Endodermal cell (in vitro differentiated cells): ENCODE measurements around the gene SH2D5. TPM values are rescaled to one million over a fixed set of nuclear protein-coding genes. Genes with fewer than 3 reads are reported as not detected.

Experiments used
- DNase-seq: peaks from one replicate; pipeline ENCODE4 v3.0.0-alpha.2; 2017
- H3K27ac ChIP-seq: 2 replicates; pipeline ENCODE4 v1.5.1; 2013; ENCODE audit warnings: mild to moderate bottlenecking, low read depth, low read length, moderate library complexity
- H3K27me3 ChIP-seq: 2 replicates; pipeline ENCODE4 v1.6.1; 2013; ENCODE audit warnings: mild to moderate bottlenecking, low read length, moderate library complexity; ENCODE audit not compliant: insufficient read depth, control insufficient read depth, poor library complexity, severe bottlenecking
- H3K36me3 ChIP-seq: 2 replicates; pipeline ENCODE4 v1.7.0; 2013; ENCODE audit warnings: mild to moderate bottlenecking, low read length, moderate library complexity; ENCODE audit not compliant: control insufficient read depth, insufficient read depth
- H3K4me1 ChIP-seq: one replicate; pipeline ENCODE4 v1.7.0; 2013; ENCODE audit warnings: low read length; ENCODE audit not compliant: control insufficient read depth, insufficient read depth
- H3K4me3 ChIP-seq: 2 replicates; pipeline ENCODE4 v1.5.1; 2013; ENCODE audit warnings: mild to moderate bottlenecking, low read length, moderate library complexity
- H3K9ac ChIP-seq: 2 replicates; pipeline ENCODE4 v1.6.1; 2013; ENCODE audit warnings: mild to moderate bottlenecking, low read length, moderate library complexity; ENCODE audit not compliant: poor library complexity, severe bottlenecking; ENCODE audit errors: extremely low read depth
- H3K9me3 ChIP-seq: 2 replicates; pipeline ENCODE4 v1.6.1; 2013; ENCODE audit warnings: mild to moderate bottlenecking, low read length, moderate library complexity; ENCODE audit not compliant: control insufficient read depth
- H3K27ac Mint-ChIP-seq: 2 replicates; pipeline ENCODE4 v1.8.0; 2020; ENCODE audit warnings: mixed read lengths
- H3K27me3 Mint-ChIP-seq: 2 replicates; pipeline ENCODE4 v1.8.0; 2021; ENCODE audit warnings: mild to moderate bottlenecking, mixed read lengths; ENCODE audit not compliant: insufficient read depth
- H3K36me3 Mint-ChIP-seq: 2 replicates; pipeline ENCODE4 v1.8.0; 2020; ENCODE audit warnings: low read depth, mixed read lengths
- H3K4me1 Mint-ChIP-seq: 2 replicates; pipeline ENCODE4 v1.8.0; 2020; ENCODE audit warnings: mixed read lengths
- H3K4me3 Mint-ChIP-seq: 2 replicates; pipeline ENCODE4 v1.8.0; 2020; ENCODE audit warnings: mild to moderate bottlenecking, moderate library complexity, mixed read lengths
- H3K9me3 Mint-ChIP-seq: 2 replicates; pipeline ENCODE4 v1.8.0; 2020; ENCODE audit warnings: mild to moderate bottlenecking, mixed read lengths
- WGBS, 2 experiments: methylation state at CpG; one replicate each; pipeline versions ENCODE4 v1.1.5 to v1.1.7; 2013; ENCODE audit warnings: missing lambda C conversion rate in 2 of 2, mixed read lengths in 1 of 2; ENCODE audit not compliant: insufficient coverage in 1 of 2, insufficient read length in 1 of 2; 5-methylcytosine and 5-hydroxymethylcytosine counted together
- total RNA-seq, 2 donors: library from RNA; stranded (reverse); fragmentation: NEBNext Ultra II Directional in 1 of 2; extraction: Animal tissue kit (Norgen Biotek cat#: 25700) in 1 of 2; gene quantifications; 2 replicates in 1 of 2; 3 replicates in 1 of 2; pipeline ENCODE4 v1.2.1, GENCODE V29; 2021
- TF ChIP-seq, protein P1 (sequence below): fragments of 200-600 bp; sonication (generic); conservative IDR thresholded peaks from 2 replicates; pipeline ENCODE4 v1.5.0; 2021; ENCODE audit warnings: antibody characterized with exemption, mild to moderate bottlenecking

Gene SH2D5
- total RNA-seq, 2 donors from 2014 or later, result 4.0 to 5.0 TPM

DNA sequence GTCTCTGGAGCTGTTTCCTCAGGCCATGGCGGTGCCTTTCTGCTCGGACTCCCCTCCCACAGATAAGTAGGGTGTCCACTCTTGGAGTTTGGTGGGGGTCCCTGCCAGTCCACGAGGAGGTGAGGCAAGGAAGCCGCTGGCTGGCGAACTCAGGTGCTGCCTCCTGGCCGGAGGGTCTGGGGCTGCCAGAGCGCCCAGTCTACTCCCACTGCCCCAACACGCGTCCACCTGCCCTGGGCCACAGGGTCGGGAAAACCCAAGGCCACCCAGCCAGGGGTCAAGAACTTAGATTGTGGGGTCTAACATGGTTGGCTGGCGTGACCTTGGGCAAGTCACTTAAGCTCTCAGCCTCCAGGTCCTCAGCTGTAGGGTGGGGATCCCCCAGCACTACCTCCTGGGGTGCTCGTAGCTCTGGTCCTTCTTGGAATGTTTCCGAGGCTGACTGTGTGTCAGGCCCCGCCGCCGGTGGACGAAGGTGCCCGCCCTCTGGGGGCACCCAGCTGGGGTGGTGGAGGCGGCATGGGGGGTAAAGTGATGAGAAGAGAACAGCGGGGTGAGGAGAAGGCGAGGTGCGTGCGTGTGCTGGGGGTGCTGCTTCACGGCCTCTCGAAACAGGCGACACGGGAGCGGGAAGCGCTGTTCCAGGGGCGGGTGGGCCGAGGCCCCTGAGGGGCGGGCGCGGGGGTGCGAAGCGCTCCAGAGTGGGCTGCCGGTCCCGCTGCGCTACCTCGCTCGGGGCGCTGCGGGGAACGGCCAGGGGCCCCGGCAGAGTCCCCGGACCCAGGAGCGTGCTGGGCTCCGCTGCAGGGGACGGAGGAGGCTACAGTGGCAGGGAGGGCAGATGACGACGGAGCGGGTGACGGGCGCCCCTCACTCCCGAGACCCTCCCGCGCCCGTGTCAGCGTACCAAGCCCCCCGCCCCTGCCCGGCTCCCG, 1.2 kb downstream of the SH2D5 start:
- Histone ChIP-seq H3K9ac (no peak overlapping the region), H3K27me3 (peaks cover 47% of the 10 kb centered on the region), H3K36me3 (peaks cover 4% of the 10 kb centered on the region), H3K27ac (no peak overlapping the region), H3K4me1 (peaks cover 3% of the 10 kb centered on the region), H3K9me3 (no peaks in the 10 kb centered on the region), H3K4me3 (peak overlapping the region; percentile 17)
- TF ChIP-seq, protein P1, sequence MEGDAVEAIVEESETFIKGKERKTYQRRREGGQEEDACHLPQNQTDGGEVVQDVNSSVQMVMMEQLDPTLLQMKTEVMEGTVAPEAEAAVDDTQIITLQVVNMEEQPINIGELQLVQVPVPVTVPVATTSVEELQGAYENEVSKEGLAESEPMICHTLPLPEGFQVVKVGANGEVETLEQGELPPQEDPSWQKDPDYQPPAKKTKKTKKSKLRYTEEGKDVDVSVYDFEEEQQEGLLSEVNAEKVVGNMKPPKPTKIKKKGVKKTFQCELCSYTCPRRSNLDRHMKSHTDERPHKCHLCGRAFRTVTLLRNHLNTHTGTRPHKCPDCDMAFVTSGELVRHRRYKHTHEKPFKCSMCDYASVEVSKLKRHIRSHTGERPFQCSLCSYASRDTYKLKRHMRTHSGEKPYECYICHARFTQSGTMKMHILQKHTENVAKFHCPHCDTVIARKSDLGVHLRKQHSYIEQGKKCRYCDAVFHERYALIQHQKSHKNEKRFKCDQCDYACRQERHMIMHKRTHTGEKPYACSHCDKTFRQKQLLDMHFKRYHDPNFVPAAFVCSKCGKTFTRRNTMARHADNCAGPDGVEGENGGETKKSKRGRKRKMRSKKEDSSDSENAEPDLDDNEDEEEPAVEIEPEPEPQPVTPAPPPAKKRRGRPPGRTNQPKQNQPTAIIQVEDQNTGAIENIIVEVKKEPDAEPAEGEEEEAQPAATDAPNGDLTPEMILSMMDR, result no peak
- WGBS, 2 experiments, result 24 to 61% methylated on average over 13 to 62 of the region's 62 CpGs
- Mint-ChIP-seq H3K9me3 (no peaks in the 10 kb centered on the region), H3K4me1 (peaks cover 8% of the 10 kb centered on the region), H3K36me3 (peaks cover 4% of the 10 kb centered on the region), H3K27me3 (peaks cover 65% of the 10 kb centered on the region), H3K4me3 (peak overlapping the region; percentile 64), H3K27ac (no peak overlapping the region)
- peak; percentile 61 for DNase-seq

DNA sequence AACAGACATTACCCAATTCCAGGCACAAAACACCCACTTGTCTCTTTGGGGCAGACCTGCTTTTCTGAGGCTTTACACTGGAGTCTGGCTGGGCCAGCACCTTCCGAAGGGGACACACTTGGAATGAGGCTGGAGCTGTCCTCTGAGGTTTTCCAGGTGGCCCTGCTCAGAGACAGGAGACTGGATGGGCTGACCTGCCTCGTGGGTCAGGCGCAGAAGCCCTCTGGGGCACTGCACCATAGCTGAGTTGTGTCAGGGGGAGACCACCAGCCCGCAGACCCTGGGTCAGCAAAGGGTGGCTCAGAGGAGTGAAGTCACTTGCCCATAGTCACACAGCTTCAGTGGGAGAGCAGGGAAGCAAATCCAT, 1.8 kb downstream of the SH2D5 start:
- no peak overlapping the region for H3K4me3 ChIP-seq
- peak; percentile 62 for DNase-seq
- H3K4me1 ChIP-seq, result peaks cover 3% of the 10 kb centered on the region
- TF ChIP-seq, protein P1, result no peak
- 87 to 92% methylated on average over 4 of the region's 4 CpGs for WGBS, 2 experiments
- peaks cover 47% of the 10 kb centered on the region for H3K27me3 ChIP-seq
- no peaks in the 10 kb centered on the region for H3K9me3 ChIP-seq
- peak overlapping the region; percentile 64 for H3K4me3 Mint-ChIP-seq
- H3K4me1 Mint-ChIP-seq, result peaks cover 8% of the 10 kb centered on the region
- no peaks in the 10 kb centered on the region for H3K9me3 Mint-ChIP-seq
- no peak overlapping the region for H3K27ac ChIP-seq
- no peak overlapping the region for H3K27ac Mint-ChIP-seq
- H3K27me3 Mint-ChIP-seq, result peaks cover 65% of the 10 kb centered on the region
- peaks cover 2% of the 10 kb centered on the region for H3K36me3 Mint-ChIP-seq
- peaks cover under 1% of the 10 kb centered on the region for H3K36me3 ChIP-seq
- no peak overlapping the region for H3K9ac ChIP-seq

- Histone ChIP-seq H3K9ac (no peak overlapping the region), H3K4me3 (no peak overlapping the region), H3K27me3 (peaks cover 47% of the 10 kb centered on the region), H3K4me1 (peaks cover 3% of the 10 kb centered on the region), H3K27ac (no peak overlapping the region), H3K36me3 (no peaks in the 10 kb centered on the region), H3K9me3 (no peaks in the 10 kb centered on the region)
- TF ChIP-seq, protein P1, result no peak
- WGBS, 2 experiments, result 46 to 72% methylated on average over 12 to 19 of the region's 19 CpGs
- Mint-ChIP-seq H3K27me3 (peaks cover 63% of the 10 kb centered on the region), H3K36me3 (no peaks in the 10 kb centered on the region), H3K9me3 (no peaks in the 10 kb centered on the region), H3K4me3 (peak overlapping the region; percentile 64), H3K27ac (no peak overlapping the region), H3K4me1 (peaks cover 8% of the 10 kb centered on the region)
- peak; percentile 52 for DNase-seq
These were observed 2.4 kb downstream of the SH2D5 start for GRCh38 chr1:20729990-20730689.
